Kidney glomerular epithelial cell (primary cell): Measurements from ENCODE around the gene PDGFA.
A peak's percentile ranks its signal among the peaks of the same experiment; 100 is the strongest.

ENCODE experiments used
- DNase-seq: peaks from one replicate; lab custom pipeline; 2025; lab: John Stamatoyannopoulos, UW

PDGFA gene

DNA sequence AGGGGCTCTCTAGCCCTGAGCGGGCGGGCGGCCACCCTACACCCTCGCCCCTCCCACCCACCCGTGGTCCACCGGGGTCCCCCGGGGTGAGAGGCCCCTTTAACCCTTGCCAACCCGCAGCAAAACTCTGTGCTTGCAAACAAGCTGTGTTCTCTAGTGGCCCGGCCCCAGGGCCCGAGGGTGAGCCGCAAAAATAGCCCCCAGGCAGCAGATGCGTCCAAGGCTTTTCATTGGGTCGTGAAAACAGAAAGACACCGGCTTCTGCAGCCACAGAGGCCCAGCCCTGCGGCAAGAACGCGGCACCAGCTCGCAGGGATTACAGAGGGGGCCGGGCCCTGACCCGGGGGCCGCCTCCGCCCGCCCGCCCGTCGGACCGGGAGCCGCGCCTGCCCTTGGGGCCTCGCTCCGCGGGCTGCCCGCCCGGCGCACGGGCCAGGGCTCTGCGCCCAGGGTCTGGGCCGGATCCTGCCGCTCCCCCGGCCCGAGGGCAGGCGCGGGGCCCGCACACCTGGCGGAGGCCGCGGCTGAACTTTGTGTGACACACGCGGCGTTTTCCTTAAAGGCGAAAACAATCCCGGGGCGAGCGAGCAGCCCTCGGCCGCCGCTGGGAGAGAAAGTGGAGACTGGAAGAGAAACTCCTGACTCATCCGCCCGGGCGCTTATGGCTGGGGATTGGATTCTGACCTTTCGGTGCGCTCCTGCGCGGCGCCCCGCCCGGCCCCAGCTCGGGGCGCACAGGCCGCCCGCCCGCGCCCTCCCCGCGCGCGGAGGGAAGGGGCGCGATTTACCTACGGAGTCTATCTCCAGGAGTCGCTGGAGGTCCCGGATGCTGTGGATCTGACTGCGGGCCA, 2.8 kb downstream of the PDGFA start:
- DNase-seq = peak; percentile 8

DNA sequence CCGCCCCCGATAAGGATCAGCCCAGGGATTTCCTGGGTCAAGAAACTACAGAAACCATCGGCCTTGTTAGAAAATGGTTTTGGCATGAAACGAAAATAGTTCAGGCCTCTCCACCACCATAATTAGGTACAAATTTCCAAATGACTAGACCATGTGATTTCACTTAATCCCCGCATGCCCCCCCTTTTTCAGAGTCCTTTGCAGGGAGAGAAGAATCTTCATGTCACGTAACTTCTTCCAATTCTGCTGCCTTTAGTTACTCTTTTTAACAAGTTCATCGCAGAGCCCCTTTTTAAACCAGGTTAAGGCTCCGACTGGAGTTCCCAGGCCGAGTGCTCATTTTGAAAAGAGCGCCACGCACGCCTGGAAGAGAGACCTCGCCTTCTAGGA, 3.4 kb downstream of the PDGFA start:
- DNase-seq = no peak

DNA sequence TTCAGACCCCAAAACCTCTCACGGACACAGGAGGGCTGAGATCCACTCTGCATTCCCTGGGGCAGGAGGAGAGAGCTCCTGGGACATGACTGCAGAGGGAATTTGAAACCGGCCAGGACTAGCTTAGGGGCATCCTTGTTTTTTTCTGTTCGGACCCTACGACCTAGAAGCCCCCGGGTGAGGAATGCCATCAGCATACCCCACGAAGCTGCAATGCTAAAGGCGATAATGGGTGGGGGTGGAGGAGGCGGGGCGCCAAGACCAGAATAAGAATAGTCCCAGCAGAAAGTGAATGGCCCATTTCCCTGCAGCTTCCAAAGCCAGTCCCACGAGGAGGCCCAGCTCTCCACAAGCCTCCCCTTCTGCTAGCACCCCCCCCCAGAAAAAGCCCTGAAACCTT, 4.0 kb downstream of the PDGFA start:
- DNase-seq = no peak

DNA sequence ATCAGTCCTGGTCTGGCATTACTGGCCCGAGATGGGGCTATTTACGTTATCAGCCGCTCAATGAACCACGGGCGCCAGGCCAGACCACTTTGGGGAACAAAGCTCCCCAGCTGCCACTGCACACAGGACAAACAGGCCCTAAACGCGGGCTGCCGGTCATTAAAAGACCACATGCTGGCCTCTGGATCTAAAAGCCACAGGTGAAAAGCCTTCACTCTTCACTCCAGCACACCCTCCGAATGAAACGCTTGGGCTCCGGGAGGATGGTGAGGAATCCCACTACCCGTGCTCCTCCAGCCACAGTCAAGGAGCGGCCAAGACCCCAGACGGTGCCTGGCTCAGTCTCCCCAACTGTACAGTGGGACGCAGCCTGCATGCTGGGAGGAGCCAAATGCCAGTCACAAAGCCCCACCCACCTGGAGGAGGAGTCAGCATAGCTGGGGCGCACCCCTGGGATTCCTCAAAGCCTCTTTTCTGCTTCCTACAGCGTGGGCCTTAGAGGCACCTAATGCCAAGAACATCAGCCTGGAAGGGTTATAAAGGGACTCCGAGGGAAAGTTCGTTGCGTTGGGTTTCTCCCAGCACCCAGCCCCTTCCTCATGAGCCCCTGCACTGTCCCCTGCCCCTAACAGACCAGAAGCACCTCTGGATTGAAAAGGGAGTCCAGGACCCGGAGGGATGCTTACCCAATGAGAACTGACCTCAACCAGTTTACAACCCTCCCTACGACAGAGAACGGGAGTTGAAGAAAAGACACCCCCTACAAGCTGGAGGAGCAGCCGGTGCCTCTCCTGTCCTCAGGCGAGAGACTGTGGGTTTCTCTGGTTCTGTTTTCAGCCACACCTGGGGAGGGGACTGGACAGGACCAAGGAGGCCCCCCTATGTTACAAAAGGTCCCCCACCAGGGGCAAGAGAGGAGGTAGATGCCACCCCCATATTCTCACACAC, 4.7 kb downstream of the PDGFA start:
- DNase-seq = no peak

DNA sequence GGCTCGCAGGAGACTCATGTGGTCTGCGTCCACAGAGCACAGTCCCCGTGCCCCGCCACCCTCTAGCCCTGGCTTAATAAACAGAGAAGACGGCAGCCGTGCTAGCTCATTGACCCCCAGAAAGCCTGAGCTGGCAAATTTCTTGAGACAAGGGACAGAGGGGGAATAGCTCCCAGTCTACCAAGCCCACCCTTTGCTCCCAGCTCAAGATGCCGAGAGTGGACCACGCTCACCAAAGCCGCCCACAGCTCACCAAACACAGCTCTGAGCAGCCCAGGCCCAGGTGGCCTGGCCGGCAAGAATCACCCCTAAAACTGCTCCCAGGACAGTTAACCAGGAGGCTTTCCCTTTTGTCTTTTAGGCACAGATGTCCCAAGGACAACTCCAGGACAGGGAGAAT, 5.4 kb downstream of the PDGFA start:
- no peak for DNase-seq

DNA sequence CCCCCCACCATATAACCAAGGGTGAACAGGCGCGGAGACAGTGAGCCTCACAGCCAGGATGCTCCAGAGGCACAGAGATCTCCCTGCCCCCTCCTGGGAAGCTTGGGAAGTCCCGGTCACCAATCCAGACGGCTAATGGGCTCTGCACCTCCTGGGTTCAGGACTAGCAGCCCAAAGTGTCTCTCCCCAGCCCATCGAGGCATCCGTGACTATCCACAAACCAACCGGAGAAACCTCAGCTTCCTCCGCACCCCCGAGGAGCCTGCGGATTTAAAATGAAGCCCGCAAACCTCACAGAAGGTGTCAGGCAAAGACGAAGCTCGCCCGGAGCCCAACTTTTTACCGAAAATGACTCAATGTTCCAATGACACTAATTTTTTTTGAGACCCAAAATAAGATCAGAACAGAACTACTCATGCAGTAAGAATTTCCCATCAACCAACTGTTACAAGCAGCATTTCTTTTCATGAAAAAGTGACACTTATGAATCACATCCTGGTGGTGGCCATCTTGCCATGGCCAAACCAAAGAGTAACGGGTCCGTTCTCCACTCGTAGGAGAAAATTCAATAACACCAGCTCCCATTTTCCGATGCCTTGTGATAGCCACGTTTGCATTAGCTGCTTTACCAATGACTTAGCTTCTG, 6.0 kb downstream of the PDGFA start:
- no peak for DNase-seq

DNA sequence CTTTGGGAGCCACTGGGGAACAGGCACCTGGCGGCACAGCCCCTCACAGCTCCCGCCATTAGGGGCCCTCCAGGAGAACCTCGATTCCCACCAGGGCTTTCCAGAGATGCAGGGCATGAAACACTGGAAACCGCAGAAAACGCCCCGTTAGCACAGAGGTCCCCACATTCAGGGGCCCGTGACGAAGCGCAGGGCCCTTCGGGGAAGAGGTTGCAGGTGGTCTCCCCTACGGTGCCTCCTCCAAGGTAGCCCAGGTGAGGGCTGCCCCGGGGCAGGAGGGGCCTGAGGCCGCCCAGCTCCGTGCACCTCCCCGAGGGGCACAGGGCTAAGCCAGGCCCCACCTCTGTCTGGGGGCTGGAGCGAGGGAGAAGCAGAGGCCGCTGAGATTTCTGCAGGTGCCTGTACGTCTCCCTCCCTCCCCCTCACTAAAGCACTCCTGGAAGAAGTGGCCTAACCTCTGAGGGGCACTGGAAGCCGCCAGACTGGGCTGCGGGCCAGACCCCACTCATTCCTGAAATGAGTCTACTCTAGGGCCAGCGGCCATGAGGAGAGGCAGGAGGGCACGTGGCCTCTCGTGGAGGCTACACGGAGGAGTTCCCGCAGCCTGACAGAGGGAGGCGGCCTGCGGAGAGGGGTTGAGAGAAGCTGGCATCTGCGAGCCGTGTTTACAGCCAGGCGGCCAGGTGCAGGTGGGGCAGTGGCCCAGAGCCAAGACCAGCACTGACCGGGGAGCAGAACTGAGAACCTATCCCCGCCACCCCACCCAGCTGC, 6.9 kb downstream of the PDGFA start:
- DNase-seq = no peak

DNA sequence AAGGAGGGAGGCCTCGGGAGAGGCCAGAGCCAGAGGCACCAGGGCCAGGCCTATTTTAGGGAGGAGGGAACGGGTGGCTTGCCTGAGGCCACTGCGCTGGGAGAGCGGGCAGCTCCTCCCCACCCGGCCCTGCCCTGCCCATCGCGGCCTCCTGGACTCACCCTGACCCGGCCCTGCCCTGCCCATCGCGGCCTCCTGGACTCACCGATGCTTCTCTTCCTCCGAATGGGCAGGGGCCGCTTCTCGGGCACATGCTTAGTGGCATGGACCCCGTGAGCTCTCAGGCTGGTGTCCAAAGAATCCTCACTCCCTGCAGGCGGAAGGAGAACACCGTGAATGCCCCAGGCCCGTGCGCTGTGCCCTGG, 7.5 kb downstream of the PDGFA start:
- DNase-seq = no peak

DNA sequence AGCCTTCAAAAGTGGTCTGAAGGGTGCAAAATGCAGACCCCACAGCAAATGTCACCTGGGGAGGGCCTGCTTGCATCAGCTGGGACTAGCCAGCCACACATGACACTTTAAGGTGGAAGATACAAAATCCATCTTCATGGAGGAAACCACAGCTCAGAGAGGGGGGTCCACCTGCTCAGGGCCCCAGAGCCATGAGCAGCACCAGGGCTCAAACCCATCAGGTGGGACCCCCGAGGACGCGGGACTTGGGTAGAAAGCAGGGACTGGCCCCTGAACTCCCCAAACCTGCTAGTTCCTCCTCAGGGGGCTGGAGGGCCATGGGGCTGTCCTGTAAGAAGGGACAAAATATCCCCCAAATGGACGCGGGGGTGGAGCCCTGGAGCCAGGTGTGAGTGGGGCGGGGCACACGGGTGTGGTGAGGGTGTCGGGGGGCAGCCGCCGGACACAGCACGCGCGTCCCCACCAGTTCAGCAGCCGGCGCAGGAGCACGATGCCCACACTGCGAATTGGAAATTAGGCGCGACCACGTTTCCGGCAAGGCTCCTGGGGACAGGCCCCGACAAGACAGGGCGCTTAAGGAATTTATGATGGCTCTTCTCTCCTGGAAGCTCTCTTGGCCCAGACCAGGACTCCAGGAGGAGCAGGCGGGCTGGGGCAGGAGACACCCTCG, 8.0 kb downstream of the PDGFA start:
- DNase-seq = no peak

DNA sequence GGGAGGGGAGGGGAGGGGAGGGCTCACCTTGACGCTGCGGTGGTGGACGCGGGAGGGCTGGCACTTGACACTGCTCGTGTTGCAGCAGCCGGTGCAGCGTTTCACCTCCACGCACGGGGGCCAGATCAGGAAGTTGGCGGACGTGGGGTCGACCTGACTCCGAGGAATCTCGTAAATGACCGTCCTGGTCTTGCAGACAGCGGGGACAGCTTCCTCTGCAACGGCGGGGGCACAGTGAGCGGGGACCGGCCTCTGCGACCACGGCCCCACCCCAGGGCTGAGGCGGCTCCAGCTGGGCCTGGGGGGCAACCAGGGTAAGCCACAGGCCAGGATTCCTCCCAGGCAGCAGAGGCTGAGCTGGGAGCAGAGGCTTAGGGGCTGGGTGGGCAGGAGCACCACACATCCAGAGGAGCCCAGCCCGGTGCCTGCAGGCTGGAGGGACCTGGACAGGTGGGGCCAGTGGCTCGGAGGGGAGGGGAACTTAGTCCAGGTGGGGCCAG, 8.8 kb downstream of the PDGFA start:
- no peak for DNase-seq

DNA sequence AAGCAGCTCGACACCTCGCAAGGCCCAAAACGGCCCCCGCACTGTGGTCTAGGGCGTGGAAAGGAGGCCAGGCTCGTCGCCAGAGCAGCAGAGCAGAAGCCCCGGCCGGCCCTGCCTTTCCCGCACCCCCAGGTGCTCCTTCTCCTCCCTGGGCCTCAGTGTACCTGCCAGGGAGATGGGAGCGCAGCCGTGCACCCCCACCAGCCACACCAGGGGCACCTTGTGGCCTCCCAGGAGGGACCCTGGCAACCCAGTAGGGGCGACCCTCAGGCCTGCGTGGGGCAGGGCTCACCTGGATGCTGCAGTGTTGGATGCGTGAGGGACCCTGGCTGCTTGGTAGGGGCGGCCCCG, 9.5 kb downstream of the PDGFA start:
- DNase-seq = no peak

DNA sequence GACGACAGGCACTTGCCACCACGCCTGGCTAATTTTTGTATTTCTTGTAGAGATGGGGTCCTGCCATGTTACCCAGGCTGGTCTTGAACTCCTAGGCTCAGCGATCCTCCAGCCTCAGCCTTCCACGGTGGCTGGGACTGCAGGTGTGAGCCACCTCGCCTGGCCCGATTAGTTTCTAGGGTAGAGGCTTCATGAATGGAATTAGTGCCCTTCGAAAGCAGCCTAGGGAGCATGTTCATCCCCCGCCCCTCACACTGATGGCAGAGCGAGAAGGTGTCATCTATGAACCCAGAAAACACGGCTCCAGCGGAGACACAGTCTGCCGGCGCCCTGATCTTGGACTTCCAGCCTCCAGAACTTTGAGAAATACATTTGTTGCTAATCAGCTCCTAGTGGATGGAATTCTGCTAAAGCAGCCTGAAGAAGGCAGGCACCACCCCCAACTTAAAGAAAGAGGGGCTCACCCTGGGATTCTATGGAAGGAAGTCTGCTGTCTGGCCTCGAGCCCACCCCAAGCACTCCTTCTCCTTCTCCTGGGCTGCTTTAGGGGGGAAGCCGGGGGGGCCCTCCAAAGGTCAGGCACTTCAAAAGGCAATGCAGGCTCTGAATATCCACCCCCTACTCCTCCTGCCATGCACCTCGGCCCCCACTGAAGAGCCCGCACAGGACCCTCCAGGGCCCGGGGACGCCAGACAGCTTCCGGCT, 10.1 kb downstream of the PDGFA start:
- DNase-seq = no peak

DNA sequence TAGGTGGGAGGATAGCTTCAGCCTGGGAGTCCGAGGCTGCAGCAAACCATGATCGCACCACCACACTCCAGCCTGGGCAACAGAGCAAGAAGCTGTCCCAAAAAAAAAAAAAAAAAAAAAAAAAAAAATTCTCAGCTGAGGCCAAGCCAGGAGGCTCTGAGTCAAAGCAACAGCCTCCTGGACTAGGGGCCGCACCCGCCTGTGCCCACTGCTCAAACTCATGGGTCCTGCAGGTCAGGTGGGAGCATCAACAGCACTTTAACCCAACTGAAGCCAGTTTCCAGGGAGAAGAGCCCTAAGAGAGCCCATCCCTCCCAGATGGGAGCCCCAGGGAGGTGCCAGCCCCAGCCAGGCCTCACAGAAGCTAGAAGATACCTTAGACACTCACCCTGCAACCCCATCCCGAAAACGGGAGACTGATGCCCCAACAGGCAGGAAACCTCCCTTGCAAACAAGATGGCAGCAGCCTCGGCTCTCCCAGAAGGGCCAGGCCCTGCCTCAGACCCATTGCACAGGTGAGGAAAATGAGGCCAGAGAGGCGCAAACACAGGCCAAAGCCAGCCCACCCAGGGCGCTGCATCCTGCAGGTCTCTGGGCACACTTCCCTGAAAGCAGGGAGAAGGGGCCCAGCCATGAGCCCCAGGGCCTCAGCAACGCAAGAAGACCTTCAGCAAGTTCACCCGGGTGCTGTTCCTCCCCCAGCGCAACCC, 11.0 kb downstream of the PDGFA start:
- no peak for DNase-seq

DNA sequence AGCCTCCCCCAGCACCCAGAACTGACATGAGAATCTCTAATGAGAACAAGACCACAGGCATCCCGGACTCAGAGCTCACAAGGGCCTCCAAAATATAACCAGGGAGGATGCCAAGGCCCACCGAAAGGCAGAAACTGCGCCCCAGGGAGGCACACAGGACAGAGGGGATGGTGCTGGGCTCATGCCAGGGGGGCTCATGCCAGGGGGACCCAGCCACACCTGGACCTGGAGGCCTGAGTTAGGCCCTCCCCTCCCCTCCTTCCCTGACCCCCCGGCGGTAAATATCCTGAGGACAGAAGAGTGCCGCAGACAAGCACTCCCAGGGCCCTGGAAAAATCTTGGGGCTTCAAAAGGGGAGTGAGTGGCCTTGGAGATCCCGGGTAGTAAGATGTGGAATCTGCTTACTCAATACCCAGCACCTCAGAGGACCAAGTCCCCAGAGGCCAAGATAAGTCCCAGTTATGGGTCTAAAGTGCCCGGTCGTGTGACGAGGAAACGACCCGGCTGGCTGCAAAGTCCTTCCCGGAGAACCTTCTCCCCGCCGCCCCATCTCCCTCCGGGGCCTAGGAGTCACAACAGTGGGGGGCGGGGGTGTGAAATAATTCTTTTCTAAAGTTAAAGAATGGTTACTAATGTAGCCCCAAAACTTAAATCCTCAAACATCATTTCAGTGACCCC, 11.9 kb downstream of the PDGFA start:
- DNase-seq = no peak

DNA sequence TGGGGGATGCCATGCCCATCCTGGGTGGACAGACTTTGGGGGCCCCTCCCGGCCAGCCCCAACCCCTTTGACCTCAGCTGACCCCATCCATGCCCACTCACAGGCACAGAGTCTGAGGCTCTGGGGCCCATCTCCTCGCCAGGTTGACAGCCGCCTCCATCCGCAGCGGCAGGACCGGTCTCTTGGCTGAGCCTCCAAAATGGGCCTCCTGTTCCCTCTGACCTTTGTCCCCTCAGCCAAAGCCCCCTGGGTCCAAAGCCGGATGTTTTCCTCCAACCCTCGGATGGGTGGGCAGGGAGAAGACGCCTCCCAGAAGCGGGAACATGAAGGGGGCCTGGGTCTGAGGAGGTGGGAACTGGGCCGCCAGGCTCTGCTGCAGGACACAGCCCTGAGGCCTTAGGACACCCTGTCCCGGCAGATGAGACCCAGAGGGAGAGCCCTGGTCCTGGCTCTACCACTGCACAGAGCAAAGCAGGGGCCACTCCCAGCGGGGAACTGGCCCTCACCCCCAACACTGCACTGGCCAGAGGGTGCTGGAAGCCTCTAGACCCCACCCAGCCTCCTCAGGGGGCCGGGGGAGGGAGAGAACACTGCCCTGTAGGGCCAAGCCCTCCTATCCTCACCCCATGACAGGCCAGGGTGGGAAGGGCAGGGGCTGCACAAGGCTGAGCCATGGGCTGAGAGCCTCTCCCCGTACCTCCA, 12.6 kb downstream of the PDGFA start:
- DNase-seq = no peak

DNA sequence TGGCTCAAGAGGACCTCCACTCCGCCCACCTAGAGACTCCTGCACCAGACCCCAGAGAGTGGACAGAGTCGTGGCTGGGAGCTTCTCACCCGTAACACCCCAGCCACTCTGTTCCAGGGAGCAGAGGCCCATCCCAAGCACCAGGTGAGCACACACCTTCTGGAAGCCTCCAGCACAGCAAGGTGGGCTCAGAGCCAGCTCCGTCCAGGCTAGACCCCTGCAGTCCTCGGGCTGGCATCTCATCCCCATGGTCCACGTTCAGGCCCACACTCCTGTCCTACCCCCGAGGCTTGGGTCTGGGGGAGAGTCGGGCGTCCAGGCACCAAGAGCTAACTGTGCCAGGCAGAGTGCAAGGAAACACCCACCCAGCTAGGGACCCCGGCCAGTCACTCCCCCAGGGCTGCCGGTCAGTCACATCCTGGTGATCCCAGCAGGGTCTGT, 13.2 kb downstream of the PDGFA start:
- DNase-seq = no peak

DNA sequence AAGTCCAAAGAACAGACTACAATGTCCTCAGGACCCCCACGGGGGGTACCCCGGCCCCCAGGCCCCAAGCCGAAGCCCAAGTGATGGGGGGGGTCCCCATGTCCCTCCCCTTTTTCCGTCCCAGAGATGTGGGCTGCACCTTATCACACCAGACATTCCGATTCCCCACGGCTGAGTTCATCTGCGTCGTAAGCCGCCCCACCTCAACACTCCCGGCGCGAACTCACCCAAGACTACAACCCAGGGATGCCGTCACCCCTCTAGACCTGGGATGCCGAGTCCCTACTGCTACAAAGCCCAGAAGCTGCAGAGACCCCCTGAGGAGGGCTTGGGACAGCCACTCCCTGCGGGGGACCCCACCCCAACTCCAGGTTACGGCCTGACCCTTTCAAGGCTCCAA, 14.5 kb downstream of the PDGFA start:
- no peak for DNase-seq

DNA sequence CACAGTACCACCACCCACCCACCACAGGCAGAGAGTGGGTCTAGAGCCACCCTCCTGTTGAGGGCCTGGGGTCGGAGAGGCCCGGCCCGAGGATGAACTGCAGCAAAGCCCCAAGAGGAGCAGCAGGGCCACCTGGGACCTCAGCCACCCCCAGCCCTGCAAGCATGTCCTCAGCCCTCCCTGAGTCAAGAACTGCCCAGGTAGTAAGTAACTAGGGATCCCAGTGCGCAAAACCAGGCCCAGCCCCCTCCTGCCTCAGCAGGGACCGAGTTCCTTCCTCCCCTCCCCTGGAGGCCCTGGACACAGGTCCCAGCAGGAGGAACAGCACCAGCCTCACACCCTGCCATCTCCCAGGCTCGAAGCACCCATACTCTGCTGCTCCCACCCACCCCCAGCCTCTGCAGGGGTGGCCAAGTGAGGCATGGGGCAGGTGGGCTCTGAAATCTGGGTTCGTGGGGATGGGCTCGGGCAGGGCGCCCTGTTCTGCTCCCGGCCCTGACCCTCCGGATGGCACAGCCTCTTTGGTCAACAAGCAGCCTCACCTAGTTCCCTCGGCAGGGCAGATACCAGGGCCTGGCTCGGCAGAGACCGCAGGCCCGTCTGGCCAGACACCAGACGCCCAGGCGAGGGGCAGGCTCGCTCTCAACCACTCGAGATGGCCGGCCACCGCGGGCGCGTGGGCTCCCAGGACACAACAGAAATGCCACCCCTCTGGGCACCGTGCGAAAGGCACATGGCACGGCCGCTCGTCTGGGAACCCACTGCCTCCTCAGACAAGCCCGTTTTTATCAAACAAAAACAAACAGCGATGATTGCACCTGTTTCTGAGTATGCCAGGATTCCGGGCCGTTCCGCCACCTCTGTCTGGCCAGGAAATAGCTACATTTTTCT, 15.2 kb downstream of the PDGFA start:
- no peak for DNase-seq
